GM19463 (cell line): ENCODE measurements around the gene SYTL2.
A peak's percentile ranks its signal among the peaks of the same experiment; 100 is the strongest.
"Not testable (repeated sequence)": the region's sequence is repeated elsewhere in the genome, so short reads cannot be mapped to it uniquely, and the experiment has no call there.

ENCODE experiments used
- ATAC-seq: cut with Tn5 transposase; IDR thresholded peaks from one replicate; pipeline ENCODE4 v1.9.1; 2021; ENCODE audit warnings: mild to moderate bottlenecking, moderate library complexity; ENCODE audit not compliant: unreplicated experiment

Gene SYTL2

DNA sequence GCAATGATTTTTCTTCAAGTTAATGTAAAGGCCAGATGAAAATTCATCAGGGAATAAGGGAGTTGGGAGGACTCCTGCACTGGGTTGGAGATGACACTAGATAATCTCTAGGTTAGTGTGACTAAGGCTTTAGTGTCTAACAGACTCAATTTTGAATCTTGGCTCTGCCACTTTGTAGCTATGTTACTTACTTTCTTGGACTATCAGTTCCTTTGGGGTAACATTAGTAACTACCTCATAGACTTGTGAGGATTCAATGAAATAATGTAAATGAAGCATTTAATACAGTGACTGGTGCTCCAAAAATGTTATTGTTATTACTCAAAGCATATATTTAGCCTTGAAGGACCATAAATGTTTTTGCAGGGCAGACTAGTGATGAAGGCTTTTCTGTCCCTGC is 115.4 kb downstream of the SYTL2 start:
- ATAC-seq: no peak

DNA sequence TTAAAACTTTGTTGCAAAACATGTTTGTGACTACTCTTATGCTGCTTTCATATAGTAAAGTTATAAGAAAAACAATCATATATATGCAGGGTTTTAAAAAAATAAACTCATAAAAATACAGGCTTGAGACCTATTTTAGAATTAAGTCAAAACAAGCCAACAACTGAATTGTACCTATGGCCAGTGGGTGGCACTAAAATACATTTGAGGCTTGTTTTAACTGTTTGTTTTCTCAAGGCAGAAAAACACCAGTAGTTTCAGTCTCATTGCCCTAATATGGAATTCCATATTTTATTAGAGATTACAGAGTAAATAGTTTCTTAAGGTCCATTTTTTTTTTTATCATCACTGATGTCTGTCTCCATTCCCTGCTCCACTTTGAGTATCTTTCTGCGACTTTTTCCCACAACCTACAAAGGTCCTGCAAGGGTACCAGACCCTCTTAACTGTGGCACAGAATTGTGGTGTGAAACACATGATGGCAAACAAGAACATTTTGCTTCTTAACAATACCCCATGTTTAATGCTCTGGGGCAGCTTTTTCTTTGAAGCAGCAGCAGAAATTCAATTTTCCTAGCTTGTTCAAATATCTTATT is 116.5 kb downstream of the SYTL2 start:
- ATAC-seq: no peak

DNA sequence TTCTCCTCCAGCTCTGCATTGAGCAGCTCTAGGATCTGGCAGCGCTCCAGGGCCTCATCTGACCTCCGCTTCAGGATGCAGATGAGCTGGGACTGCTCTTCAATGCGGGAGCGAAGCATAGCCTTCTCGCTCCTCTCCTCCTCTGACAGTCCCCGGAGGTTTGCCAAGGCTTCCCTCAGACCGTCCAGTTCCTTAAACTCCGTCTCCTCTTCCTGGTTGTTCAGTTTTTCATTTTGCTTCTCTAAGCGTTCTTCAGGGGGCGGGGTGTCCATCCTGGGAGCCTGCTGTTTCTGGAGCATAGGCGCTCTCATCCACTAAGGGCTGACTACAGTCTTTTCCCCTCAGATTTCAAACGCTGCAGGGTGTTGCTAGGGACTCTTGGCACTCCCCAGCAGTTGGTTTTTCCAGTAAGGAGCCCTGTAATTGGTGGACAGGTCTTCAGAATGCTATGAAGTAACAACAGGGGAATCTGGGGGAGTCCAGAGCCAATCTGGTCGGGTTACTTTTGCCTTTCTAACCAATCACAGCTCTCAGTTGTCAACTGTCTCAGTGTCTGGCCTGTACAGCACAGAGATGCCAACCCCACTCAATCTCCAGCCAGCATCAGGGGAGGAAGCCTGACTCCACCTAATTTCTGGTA is 125.0 kb downstream of the SYTL2 start, which contains the start of gene CCDC89:
TSS of gene CCDC89 (minus strand) at position 376 of the 640 bp plus-strand sequence. CDS start at position 311, 65 bp downstream.
- no peak for ATAC-seq

DNA sequence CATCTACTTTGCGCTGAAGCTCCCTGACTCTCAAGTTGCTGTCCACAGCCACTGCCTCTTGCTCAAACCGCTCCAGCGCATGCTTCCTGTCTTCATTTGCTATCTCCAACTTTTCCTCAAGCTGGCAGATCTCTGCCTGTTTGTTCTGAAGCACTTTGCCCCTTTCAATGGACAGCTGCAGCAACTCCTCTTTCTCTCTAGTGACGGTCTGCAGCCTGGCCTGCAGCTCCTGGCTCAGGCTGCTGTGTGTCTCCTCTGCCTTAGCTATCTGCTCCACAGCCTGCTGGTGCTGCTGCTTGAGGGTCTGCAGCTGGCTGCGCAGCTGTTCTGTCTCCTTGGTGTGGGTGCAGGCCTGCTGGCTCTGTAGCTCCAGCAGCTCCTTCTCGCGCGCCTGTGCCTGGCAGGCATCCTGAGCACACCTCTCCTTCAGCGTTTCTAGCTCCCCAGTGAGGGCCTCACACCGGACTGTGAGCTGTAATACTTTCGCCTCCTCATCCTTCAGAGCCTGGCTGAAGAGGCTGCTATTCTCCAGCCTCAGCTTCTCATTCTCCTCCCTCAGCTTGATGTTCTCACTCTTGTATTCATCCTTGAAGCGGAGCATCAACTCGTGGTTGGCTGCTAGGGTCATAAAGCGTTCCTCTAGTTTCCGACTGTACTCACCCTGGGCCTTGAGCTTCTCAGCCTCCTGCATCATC is 125.7 kb downstream of the SYTL2 start:
- ATAC-seq: no peak

DNA sequence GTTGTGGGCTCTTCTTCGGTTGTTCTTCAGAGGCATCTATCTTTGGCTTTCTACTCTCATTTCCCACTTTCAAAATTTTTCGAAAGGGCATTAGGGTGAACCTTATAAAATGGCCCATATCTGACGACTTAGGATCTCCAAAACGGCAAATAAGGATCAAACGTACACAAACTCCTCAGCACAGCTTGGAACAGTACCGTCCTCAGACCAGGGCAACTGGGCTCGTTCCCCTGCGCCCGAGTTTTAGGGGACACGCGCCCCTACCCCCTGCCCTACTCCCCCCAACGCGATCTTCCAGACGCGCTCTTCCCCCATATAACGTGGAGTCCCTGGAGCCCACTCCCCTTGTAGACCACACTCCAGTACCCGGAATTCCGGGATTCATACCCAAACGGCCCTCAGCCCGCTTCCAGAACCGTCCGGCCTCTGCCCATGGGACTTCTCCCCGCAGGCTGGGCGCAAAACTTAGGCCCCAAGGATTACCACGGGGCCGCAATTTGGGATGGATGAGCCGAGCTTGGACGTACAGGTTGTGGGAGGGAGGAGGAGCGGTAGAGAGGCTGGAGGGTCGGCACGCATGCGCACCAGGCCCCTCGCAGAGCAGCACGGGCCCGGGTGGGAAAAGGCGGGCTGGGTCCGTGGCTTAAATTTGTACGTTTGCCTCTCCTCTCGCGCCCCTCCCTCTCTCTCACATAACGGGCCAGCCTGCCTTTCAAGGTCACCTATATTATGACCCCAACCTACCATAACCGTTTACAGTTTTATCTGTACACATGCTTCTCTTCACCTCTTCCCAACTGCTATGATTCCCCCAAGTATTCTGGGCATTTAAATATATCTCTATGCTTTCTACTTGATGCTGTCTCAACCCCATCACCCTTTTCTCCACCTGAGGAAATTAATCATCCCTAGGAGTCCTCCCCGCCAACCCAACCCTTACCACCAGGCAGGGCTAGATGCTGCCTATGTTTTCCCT is 128.3 kb downstream of the SYTL2 start:
- ATAC-seq: peak; percentile 88

DNA sequence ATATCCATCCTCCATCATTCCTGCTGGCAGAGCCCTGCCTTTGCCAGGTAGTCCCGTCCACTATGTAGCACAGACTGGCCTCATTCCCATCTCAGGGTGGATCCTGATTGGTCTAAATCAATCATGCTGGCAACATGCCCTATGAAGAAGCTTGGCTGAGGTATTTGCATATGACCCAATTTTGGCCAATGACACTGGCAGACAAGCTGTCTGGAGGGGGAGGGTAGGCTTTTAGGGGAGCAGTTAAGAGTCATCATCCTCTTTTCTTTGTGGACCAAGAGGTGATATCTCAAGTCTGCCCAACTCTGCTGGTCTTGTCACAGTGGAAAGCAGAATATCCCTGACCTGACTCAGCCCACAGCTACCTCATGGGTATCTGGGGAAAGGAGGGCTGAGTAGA is 130.0 kb downstream of the SYTL2 start:
- no peak for ATAC-seq

DNA sequence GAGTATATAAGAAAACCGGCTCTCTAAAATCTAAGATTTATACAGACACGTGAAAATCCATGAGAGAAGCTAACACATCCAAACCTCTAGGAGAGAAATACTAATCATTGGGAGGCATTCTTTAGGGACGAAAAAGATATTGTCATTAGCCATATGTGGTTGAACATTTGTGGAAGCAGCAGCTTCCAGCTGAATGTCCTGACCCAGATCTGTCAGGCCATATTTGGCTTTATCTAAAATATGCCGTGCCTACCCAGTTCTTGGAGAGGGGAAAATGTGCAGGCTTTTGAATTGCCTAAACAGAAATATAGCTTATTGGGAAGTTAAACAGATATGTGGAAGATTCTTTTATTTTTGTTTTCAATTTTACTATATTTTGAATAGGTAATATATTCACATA is 131.4 kb downstream of the SYTL2 start:
- no peak for ATAC-seq

DNA sequence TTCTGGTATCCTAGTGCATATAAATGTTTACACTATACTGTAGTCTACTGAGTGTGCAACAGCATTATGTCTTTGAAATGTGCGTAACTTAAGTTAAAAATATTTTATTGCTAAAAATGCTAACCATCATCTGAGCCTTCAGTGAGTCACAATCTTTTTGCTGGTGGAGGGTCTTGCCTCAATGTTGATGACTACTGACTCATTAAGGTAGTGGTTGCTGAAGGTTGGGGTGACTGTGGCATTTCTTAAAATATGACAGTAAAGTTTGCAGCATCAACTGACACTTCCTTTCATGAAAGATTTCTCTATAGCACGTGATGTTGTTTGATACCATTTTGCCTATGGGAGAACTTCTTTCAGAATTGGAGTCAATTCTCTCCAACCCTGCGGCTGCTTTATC is 137.5 kb downstream of the SYTL2 start:
- no peak for ATAC-seq

DNA sequence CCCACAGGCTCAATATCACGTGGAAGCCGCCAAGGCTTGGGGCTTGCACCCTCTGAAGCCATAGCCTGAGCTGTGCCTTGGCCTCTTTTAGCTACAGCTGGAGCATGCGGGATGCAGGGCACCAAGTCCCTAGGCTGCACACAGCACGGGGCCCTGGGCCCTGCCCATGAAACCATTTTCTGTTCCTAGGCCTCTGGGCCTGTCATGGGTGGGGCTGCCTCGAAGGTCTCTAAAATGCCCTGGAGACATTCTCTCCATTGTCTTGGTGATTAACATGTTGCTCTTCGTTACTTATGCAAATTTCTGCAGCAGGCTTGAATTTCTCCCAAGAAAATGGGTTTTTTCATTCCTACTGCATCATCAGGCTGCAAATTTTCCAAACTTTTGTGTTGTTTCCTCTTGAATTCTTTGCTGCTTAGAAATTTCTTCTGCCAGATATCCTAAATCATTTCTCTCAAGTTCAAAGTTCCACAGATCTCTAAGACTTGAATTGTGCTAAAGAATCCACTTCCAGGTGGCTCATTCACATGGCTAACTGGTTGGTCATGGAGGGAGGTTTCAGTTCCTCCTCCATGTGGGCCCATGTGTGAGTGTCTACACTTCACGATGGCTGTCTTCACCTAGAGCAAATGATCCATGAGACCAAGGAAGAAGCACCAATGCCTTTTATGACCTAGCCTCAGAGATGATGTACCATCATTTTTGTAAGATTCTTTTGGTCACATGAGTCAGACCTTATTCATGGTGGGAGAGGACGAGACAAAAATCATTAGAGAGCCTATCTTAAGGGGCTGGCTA is 138.6 kb downstream of the SYTL2 start:
- no peak for ATAC-seq

DNA sequence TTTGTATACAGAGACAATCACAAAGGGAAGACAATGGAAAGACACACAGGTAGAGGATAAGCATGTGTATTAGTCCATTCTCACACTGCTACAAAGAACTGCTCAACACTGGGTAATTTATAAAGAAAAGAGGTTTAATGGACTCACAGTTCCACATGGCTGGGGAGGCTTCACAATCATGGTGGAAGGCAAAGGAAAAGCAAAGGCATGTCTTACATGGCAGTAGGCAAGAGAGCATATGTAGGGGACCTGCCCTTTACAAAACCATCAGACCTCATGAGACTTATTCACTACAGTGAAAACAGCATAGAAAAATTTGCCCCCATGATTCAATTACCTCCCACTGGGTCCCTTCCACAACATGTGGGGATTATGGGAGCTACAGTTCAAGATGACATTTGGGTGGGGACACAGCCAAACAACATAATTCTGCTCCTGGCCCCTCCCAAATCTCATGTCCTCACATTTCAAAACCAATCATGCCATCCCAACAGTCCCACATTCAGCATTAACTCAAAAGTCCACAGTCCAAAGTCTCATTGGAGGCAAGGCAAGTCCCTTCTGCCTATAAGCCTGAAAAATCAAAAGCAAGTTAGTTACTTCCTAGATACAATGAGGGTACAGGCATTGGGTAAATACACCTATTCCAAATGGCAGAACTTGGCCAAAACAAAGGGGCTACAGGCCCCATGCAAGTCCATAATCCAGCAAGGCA is 139.8 kb downstream of the SYTL2 start:
- ATAC-seq: not testable (repeated sequence)

DNA sequence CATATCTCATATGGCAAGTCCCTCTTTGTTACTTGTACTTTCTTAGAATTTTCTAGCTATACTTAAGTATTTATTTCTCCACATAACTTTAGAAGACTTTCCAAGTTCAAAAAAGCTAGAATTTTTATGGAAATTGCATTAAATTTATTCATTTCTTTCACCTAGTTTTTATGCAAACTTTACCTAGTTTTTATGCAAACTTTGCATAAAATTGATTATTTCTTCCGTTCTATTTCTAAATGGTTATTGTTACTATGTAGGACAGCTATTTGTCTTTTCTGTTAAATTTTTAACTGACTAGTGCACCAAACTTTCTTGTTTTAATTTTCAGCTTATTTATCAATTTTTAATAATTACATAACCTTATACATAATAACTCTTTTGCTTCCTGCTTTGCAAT is 142.8 kb downstream of the SYTL2 start:
- no peak for ATAC-seq

DNA sequence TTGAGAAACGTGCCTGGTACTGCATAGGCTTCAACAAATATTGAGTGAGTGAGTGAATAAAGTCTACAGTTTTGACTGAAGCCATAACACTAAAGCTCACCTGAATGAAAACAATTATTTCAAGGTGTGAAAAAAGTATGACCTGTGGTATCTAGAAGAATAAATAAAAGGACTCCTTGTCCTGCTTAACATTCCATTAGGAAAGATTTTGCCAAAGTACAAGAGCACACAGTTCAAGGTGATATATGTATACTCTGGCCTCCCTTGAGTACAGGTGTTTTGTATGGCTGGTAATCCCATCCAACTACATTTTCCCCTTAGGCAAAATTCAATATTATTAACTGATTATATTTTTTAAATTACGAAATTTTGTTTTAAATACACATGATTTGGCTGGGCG is 144.3 kb downstream of the SYTL2 start:
- no peak for ATAC-seq

DNA sequence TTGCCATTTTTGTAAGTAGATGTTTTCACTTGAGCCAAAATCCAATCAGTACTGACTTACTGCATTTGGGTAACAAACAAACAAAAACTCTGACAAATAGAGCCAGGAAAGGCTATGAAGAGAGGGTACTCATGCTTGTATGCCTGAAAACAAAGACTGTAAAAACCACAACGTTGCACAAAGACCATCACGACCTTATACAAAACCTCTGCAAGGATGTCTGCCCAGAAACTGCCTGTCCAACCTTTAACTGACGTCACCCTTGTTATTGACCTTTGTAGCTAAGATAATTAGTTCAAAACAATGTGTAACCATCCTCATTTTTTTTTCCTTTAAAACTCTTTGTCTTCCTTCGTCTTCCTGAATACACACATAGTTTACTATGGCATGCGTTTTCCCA is 145.2 kb downstream of the SYTL2 start:
- ATAC-seq: no peak

DNA sequence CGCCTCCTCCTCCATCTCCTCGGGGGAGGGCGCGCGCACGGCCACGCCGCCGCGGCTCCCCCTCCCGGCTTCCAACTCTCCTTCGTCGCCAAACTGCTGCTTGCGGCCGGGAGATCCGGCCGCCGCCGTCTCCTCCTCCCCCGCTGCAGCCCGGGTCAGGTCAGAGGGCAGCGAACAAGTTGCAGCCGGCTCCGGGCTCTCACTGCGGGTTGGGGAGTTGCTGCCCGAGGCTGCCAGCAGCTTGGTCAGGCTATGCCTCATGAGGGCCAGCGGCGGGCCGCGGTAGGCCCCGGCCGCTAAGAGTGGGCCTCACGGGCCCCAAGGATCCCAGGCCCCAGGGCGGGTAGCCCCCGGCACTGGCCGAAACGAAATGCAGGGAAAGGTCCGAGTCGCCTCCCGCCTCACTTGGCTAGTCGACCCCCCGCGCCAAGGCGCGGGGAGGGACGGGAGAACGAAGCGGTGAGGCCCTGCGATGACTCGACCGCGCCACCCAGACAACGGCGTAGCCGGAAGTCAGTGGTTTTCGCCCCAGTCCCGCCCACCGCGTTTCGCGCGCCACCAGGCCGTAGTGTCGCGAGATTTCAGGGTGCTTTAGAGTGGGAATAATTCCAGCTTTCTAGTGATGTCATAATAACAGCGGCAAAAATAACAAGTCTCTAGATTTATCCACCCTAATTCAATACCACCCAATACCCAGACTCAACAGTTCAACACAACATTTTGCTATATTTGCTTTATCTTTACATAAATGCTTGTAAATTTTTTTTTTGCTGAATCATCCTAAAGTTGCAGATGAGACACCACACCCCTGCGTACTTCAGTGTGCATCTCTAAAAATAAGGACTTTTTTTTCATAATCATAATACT is 146.1 kb downstream of the SYTL2 start, which contains the start of gene CREBZF:
TSS of gene CREBZF (minus strand) at position 515 of the 867 bp plus-strand sequence. CDS start at position 261, 254 bp downstream.
- ATAC-seq: peak; percentile 87

DNA sequence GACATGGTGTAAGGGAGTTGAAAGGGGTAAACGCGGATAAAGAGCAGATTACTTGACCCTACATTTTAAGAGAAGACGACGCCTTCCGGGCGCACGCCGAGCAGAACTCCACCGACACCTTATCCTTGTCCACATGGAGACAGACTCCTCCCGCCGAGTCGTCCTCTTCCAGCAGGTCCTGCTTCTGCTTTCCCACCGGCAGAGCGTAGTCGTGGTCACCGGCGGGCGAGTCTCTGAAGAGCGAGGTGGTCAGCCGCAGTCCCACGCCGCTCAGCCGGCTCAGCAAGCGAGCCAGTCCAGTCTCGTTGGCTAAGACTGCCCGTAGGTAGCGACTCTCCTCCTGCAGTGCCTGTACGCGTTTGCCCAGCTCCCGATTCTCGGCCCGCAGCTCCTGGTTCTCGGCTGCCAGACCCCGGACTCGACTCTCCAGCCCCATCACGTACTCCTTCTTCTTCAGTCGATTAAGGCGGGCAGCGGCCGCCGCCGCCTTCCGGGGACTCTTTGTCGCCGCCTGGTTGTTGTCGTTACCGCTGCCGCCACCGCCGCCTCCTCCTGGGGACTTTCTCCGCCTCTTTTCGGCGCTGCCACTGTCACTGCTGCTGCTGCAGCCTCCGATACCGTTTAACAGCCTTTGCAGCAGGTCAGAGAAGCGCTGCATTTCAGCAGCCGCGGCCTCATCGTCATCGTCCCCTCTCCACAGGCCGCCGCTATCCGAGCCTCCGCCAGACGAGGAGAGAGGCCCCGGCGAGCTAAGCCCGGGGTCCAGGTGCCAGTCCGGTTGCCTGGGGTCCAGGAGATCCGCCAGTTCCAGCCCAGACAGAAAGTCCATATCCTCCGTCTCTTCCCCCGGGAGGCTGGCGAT is 147.0 kb downstream of the SYTL2 start:
- ATAC-seq: peak; percentile 64

DNA sequence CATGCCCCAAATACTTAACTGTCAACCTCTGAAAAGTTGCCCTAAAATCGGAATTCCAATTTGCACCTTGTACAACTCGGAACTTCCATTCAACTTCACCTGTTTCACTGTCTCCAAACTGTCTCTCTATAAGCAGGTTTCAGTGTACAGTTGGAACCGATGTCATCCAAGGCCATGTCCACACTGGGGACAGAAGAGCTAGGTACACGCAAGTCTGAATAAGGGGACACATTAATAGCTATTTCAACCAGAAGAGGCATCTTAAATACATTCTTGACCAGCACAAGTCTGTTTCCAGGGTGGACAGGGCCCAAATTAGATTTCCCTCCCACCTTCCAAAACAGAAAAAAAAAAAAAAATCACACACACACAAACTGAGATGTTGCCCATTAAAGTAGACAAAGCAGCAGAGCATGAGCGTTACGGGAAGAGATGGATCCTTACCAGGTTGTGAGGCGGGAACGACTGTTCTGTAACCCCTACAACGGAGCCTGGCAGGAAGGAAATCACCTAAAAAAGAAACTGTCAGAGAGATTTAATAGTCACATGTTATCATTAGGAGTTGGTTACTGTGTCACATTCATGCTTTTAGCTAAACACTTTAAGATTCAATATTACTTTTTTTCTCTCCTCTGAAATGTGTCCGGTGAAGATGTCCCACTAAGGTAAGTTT is 147.7 kb downstream of the SYTL2 start:
- no peak for ATAC-seq
